Measurements from ENCODE around the gene CHIA. TPM values are rescaled to one million over a fixed set of nuclear protein-coding genes. Genes with fewer than 3 reads are reported as not detected.
A peak's percentile ranks its signal among the peaks of the same experiment; 100 is the strongest.

The CHIA gene
- total and polyA plus RNA-seq, 2 of the 4 experiments (the other 2 are of a cell fraction), result not detected

GRCh38 chr1:111366256-111366655 is 75.6 kb downstream of the CHIA start:
- ATAC-seq (ENCODE audit: low read depth), result peak; percentile 54

More at GRCh38 chr1:111366256-111366655, 75.6 kb downstream of the CHIA start:
- H3K9me3 ChIP-seq (ENCODE audit: control insufficient read depth, insufficient read depth, low read length), result no peaks in the 10 kb centered on the region
- dilution Hi-C loops (cut with HindIII; ENCODE audit: low sequenced_read_pairs, unreplicated experiment) (no loop called here), intact Hi-C loops (cut with micrococcal nuclease) (no loop called here), in situ Hi-C loops (cut with MboI; ENCODE audit: low sequenced_read_pairs) (no loop called here)
- H3K27me3 ChIP-seq (ENCODE audit: control insufficient read depth, insufficient read depth, low read length), result peaks cover 7% of the 10 kb centered on the region
- H3K4me3 ChIP-seq (ENCODE audit: insufficient read depth, low read depth, low read length), result no peak overlapping the region
- no peak overlapping the region for H2BK20ac ChIP-seq (ENCODE audit: low read depth, low read length)
- no peak overlapping the region for H3K4ac ChIP-seq (ENCODE audit: low read depth, low read length)
- no peak overlapping the region for H4K8ac ChIP-seq (ENCODE audit: low read depth in 2 of 2, low read length in 2 of 2)
- H2BK15ac ChIP-seq (ENCODE audit: low read depth, low read length), result no peak overlapping the region
- no peak overlapping the region for H2AK5ac ChIP-seq (ENCODE audit: low read depth, low read length)
- no peak overlapping the region for H4K5ac ChIP-seq (ENCODE audit: low read depth, low read length)
- no peak overlapping the region for H2BK120ac ChIP-seq (ENCODE audit: low read depth, low read length)
- H4K91ac ChIP-seq (ENCODE audit: insufficient read depth, low read depth, low read length), result no peak overlapping the region
- no peak overlapping the region for H3K4me2 ChIP-seq (ENCODE audit: low read depth, low read length)
- no peak overlapping the region; the same call in 1 of the 2 replicates for H3K18ac ChIP-seq (ENCODE audit: low read depth, low read length)
- no peaks in the 10 kb centered on the region for H3K36me3 ChIP-seq (ENCODE audit: control insufficient read depth, insufficient read depth, low read length)
- peak; percentile 50 for DNase-seq
- POLR2A ChIA-PET (ENCODE audit: unreplicated experiment), result no interaction called here
- no TSS peak for BruUV-seq (replicated peaks)
- no peak overlapping the region for H3K14ac ChIP-seq (replicated peaks; ENCODE audit: low read depth, low read length)
- H3K23ac ChIP-seq (ENCODE audit: low read depth, low read length), result no peak overlapping the region
- WGBS, 2 experiments (ENCODE audit: extremely low coverage in 2 of 2, insufficient read length in 1 of 2), result 50% methylated on average over 1 of the region's 1 CpG; no CpG with 5 or more reads in 1 of the 2 experiments
- H3K9me1 ChIP-seq (ENCODE audit: insufficient read depth, low read length), result no peaks in the 10 kb centered on the region
- TF ChIP-seq MXI1 (IDR thresholded peaks at IDR 0.05; ENCODE audit: borderline replicate concordance, low read depth, low read length), result no peak
- TF ChIP-seq SMC3 (IDR thresholded peaks at IDR 0.05; ENCODE audit: low read depth, low read length), result no peak
- no peak for TF ChIP-seq POLR2A (IDR thresholded peaks at IDR 0.05; ENCODE audit: low read depth, low read length)
- TF ChIP-seq, protein P1, sequence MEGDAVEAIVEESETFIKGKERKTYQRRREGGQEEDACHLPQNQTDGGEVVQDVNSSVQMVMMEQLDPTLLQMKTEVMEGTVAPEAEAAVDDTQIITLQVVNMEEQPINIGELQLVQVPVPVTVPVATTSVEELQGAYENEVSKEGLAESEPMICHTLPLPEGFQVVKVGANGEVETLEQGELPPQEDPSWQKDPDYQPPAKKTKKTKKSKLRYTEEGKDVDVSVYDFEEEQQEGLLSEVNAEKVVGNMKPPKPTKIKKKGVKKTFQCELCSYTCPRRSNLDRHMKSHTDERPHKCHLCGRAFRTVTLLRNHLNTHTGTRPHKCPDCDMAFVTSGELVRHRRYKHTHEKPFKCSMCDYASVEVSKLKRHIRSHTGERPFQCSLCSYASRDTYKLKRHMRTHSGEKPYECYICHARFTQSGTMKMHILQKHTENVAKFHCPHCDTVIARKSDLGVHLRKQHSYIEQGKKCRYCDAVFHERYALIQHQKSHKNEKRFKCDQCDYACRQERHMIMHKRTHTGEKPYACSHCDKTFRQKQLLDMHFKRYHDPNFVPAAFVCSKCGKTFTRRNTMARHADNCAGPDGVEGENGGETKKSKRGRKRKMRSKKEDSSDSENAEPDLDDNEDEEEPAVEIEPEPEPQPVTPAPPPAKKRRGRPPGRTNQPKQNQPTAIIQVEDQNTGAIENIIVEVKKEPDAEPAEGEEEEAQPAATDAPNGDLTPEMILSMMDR (conservative IDR thresholded peaks at IDR 0.05; ENCODE audit: low read depth, low read length), result no peak
- TF ChIP-seq BHLHE40 (IDR thresholded peaks at IDR 0.05; ENCODE audit: low read depth, low read length), result no peak
- no peak for TF ChIP-seq RCOR1 (IDR thresholded peaks at IDR 0.05; ENCODE audit: insufficient replicate concordance, low read length)
- no peak overlapping the region for H3K27ac ChIP-seq (ENCODE audit: insufficient read depth, low read length)
- H3K9ac ChIP-seq (ENCODE audit: low read depth, low read length), result no peak overlapping the region
- H2AK9ac ChIP-seq (replicated peaks; ENCODE audit: low read depth, low read length, poor library complexity), result no peak overlapping the region
- H2AFZ ChIP-seq (replicated peaks; ENCODE audit: low read length, poor library complexity), result no peak overlapping the region
- H3K56ac ChIP-seq (ENCODE audit: extremely low read depth, insufficient read depth, low read length), result no peak overlapping the region
- H2BK5ac ChIP-seq (ENCODE audit: low read depth, low read length, poor library complexity, severe bottlenecking), result peak overlapping the region; percentile 62
- CTCF ChIA-PET, result no interaction called here
- H3K79me1 ChIP-seq (ENCODE audit: low read depth in 1 of 2, low read length in 2 of 2), result no peaks in the 10 kb centered on the region
- H3K4me1 ChIP-seq (ENCODE audit: control insufficient read depth, insufficient read depth, low read length), result no peaks in the 10 kb centered on the region; the same call in 1 of the 2 replicates
- no peaks in the 10 kb centered on the region for H4K20me1 ChIP-seq (ENCODE audit: insufficient read depth, low read length)
